ENCODE measurements around the gene HEPN1. TPM values are rescaled to one million over a fixed set of nuclear protein-coding genes. Genes with fewer than 3 reads are reported as not detected.

The HEPN1 gene
- total and polyA plus RNA-seq, 9 of the 15 experiments (the other 6 are each of a cell fraction or from before 2014, with no cell fraction given) = not detected

DNA sequence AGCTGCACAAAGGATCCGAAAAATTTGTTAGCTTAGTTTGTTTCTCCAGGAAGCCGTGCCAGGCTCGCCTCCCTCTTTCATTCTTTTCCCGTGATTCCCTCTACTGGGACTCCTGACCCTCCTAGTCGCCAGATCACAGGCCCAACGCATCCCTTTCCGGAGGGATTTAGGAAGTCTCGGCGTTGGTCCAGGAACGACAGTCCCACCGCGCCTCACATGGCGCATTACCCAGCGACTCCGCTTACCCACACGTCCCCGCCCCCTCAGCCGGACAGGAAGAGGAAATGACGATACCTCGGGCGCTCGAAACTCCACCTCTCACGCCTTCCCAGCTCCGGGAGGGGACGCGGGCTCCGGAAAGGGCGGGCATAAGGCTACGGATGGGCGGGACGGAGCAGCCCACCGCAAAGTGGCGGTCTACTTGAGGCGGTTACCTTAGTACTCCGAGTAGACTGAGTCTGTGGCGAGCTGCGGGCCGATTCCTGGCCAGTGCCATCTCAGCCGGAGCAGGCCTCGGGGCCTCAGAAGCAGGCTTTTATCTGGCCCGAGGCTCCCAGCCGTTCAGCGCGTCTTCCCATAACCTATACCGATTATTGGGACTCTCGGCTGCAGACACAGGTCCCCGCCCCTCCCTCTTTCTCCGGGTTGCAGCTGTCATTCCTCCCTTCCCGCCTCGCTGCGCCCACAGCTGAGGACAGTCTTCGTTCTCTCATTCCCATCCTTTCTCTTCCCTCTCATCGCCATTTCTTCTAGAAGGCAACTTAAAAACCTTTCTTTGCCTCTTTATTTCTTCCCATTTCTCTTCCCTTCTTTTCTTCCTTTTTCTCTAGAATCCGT lies 34.9 kb downstream of the HEPN1 start, which contains the start of gene CCDC15 (continued):
- TF ChIP-seq ZNF316 (IDR thresholded peaks at IDR 0.05) (no peak), KDM1A (IDR thresholded peaks at IDR 0.05) (no peak), FOXM1 (IDR thresholded peaks at IDR 0.05; ENCODE audit: low read depth) (no peak; the same call in 1 of the 2 replicates), FOXM1 (CRISPR knock-in tag; IDR thresholded peaks at IDR 0.05; ENCODE audit: low read depth) (no peak), NFE2 (IDR thresholded peaks at IDR 0.05; ENCODE audit: low read depth) (no peak), HMG20A (CRISPR knock-in tag; conservative IDR thresholded peaks at IDR 0.05) (no peak), SMAD2 (IDR thresholded peaks at IDR 0.05; ENCODE audit: low read depth, low read length) (no peak), SAFB2 (IDR thresholded peaks at IDR 0.05; ENCODE audit: borderline replicate concordance, low read depth, low read length, severe bottlenecking) (no peak), SIRT6 (IDR thresholded peaks at IDR 0.05; ENCODE audit: low read depth, low read length) (no peak), CREBBP (IDR thresholded peaks at IDR 0.05; ENCODE audit: low read depth, low read length) (no peak), ZBTB7A (IDR thresholded peaks at IDR 0.05; ENCODE audit: borderline replicate concordance, control insufficient read depth, low read depth, low read length) (no peak), KLF10 (CRISPR knock-in tag; IDR thresholded peaks at IDR 0.05) (no peak)
- TF ChIP-seq, protein P1, sequence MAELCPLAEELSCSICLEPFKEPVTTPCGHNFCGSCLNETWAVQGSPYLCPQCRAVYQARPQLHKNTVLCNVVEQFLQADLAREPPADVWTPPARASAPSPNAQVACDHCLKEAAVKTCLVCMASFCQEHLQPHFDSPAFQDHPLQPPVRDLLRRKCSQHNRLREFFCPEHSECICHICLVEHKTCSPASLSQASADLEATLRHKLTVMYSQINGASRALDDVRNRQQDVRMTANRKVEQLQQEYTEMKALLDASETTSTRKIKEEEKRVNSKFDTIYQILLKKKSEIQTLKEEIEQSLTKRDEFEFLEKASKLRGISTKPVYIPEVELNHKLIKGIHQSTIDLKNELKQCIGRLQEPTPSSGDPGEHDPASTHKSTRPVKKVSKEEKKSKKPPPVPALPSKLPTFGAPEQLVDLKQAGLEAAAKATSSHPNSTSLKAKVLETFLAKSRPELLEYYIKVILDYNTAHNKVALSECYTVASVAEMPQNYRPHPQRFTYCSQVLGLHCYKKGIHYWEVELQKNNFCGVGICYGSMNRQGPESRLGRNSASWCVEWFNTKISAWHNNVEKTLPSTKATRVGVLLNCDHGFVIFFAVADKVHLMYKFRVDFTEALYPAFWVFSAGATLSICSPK (IDR thresholded peaks at IDR 0.05; ENCODE audit: borderline replicate concordance) = no peak
- TF ChIP-seq, protein P2, sequence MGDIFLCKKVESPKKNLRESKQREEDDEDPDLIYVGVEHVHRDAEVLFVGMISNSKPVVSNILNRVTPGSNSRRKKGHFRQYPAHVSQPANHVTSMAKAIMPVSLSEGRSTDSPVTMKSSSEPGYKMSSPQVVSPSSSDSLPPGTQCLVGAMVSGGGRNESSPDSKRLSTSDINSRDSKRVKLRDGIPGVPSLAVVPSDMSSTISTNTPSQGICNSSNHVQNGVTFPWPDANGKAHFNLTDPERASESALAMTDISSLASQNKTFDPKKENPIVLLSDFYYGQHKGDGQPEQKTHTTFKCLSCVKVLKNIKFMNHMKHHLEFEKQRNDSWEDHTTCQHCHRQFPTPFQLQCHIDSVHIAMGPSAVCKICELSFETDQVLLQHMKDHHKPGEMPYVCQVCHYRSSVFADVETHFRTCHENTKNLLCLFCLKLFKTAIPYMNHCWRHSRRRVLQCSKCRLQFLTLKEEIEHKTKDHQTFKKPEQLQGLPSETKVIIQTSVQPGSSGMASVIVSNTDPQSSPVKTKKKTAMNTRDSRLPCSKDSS (IDR thresholded peaks at IDR 0.05; ENCODE audit: low read depth, partially characterized antibody) = no peak
- TF ChIP-seq, protein P3, sequence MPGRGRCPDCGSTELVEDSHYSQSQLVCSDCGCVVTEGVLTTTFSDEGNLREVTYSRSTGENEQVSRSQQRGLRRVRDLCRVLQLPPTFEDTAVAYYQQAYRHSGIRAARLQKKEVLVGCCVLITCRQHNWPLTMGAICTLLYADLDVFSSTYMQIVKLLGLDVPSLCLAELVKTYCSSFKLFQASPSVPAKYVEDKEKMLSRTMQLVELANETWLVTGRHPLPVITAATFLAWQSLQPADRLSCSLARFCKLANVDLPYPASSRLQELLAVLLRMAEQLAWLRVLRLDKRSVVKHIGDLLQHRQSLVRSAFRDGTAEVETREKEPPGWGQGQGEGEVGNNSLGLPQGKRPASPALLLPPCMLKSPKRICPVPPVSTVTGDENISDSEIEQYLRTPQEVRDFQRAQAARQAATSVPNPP (IDR thresholded peaks at IDR 0.05; ENCODE audit: borderline replicate concordance, insufficient read depth, insufficient read length) = no peak

Measured in K562 (cell line).